Measurements from ENCODE around the gene KRT37.

DNA sequence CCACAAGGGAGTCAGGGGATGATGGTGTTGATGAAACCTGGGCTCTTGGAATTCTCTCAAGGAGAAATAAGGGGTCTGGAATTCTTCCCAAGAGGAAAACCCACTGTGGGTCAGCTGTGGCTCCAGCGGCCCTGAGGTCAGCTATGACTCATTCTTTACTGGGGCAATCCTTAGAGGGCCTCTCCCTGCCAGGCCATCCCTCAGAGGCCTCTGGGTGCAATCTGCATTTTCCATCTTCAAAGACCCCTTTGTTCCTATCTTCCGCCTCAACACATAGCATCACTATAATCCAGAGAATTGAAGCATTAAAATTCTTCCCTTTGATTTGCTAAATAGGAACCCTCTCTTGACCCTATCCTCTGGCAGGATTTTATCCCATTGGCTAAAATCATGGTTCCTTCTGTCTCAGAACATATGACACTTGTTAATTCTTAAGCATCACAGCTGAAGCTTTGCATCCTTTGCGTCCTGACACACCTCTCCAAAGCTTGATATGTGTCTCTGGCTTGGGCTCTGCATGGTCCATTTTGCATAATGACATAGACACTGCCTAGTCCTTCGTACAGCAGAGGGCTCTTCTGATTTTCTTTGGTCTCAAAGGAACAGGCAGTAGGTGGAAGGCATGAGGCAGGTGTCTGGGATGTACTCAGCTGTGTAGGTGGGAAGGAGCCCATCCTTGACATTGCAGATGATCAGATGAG, 4.4 kb upstream of the KRT37 start:
- no peak for TF ChIP-seq POLR2A (IDR thresholded peaks at IDR 0.05)
- TF ChIP-seq, protein P1, sequence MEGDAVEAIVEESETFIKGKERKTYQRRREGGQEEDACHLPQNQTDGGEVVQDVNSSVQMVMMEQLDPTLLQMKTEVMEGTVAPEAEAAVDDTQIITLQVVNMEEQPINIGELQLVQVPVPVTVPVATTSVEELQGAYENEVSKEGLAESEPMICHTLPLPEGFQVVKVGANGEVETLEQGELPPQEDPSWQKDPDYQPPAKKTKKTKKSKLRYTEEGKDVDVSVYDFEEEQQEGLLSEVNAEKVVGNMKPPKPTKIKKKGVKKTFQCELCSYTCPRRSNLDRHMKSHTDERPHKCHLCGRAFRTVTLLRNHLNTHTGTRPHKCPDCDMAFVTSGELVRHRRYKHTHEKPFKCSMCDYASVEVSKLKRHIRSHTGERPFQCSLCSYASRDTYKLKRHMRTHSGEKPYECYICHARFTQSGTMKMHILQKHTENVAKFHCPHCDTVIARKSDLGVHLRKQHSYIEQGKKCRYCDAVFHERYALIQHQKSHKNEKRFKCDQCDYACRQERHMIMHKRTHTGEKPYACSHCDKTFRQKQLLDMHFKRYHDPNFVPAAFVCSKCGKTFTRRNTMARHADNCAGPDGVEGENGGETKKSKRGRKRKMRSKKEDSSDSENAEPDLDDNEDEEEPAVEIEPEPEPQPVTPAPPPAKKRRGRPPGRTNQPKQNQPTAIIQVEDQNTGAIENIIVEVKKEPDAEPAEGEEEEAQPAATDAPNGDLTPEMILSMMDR (IDR thresholded peaks at IDR 0.05), result no peak

Data from testis (tissue), 2 donors.